Measurements from ENCODE around the gene IPMK. TPM values are rescaled to one million over a fixed set of nuclear protein-coding genes. Genes with fewer than 3 reads are reported as not detected.

The IPMK gene
- total RNA-seq (2021; fragmentation: NEBNext Ultra II Directional; extraction: Animal tissue kit (Norgen Biotek cat#: 25700)): 1 to 10 TPM; 3.3 to 3.8 (median 3.5) TPM
- long read RNA-seq, full-length matches to known transcripts: 4 of 4 reads
- long read RNA-seq, partial matches to known transcripts: 0 of 4 reads
- long read RNA-seq, other reads (novel, unspliced or antisense): 0 of 4 reads

- Mint-ChIP-seq H3K27ac (peak within 1 kb of the TSS; percentile 98), H3K4me1 (ENCODE audit: low read depth) (peaks cover 38% of the 10 kb centered on the region), H3K9me3 (no peaks in the 10 kb centered on the region), H3K27me3 (ENCODE audit: insufficient read depth) (no peaks in the 10 kb centered on the region), H3K4me3 (peak within 1 kb of the TSS; percentile 99), H3K36me3 (ENCODE audit: low read depth) (peaks cover 5% of the 10 kb centered on the region)
- DNase-seq: peak; percentile 92
- TF ChIP-seq, protein P1, sequence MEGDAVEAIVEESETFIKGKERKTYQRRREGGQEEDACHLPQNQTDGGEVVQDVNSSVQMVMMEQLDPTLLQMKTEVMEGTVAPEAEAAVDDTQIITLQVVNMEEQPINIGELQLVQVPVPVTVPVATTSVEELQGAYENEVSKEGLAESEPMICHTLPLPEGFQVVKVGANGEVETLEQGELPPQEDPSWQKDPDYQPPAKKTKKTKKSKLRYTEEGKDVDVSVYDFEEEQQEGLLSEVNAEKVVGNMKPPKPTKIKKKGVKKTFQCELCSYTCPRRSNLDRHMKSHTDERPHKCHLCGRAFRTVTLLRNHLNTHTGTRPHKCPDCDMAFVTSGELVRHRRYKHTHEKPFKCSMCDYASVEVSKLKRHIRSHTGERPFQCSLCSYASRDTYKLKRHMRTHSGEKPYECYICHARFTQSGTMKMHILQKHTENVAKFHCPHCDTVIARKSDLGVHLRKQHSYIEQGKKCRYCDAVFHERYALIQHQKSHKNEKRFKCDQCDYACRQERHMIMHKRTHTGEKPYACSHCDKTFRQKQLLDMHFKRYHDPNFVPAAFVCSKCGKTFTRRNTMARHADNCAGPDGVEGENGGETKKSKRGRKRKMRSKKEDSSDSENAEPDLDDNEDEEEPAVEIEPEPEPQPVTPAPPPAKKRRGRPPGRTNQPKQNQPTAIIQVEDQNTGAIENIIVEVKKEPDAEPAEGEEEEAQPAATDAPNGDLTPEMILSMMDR (IDR thresholded peaks at IDR 0.05): no peak
Measured at GRCh38 chr10:58267713-58268453, at the start of gene IPMK. Gene IPMK, minus strand, starts transcription at chr10:58267894. Its CDS starts 283 bp downstream, at chr10:58267611.

DNA sequence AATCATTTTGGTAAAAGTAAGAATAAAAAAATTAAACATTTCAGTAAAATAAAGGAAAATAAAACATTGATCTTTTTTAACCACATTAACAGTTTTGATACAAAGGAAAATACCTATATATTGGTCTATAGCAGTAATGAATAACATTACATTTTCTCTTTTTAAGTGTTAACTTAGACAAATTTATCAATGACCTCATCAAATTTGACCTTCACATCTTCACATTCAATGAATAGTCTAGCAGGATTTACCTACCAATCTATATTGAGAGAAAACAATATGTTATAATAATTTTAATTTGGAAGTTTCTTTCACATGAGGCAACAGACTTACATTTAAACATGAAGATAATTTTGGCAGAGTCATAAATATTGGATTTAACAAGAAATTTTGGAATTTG, 49.2 kb upstream of the IPMK start:
- no peaks in the 10 kb centered on the region for H3K36me3 Mint-ChIP-seq (ENCODE audit: low read depth)
- H3K4me3 Mint-ChIP-seq: no peak overlapping the region
- no peak overlapping the region for H3K27ac Mint-ChIP-seq
- no peak for DNase-seq
- no peaks in the 10 kb centered on the region for H3K9me3 Mint-ChIP-seq
- H3K27me3 Mint-ChIP-seq (ENCODE audit: insufficient read depth): peaks cover 11% of the 10 kb centered on the region; the same call in 1 of the 2 replicates
- H3K4me1 Mint-ChIP-seq (ENCODE audit: low read depth): no peaks in the 10 kb centered on the region
- TF ChIP-seq, protein P1 (IDR thresholded peaks at IDR 0.05): no peak

- H3K36me3 Mint-ChIP-seq (ENCODE audit: low read depth): no peaks in the 10 kb centered on the region
- DNase-seq: no peak
- H3K9me3 Mint-ChIP-seq: no peaks in the 10 kb centered on the region
- H3K27ac Mint-ChIP-seq: no peak overlapping the region
- H3K4me3 Mint-ChIP-seq: no peak overlapping the region
- no peaks in the 10 kb centered on the region for H3K4me1 Mint-ChIP-seq (ENCODE audit: low read depth)
- peaks cover 18% of the 10 kb centered on the region for H3K27me3 Mint-ChIP-seq (ENCODE audit: insufficient read depth)
- TF ChIP-seq, protein P1 (IDR thresholded peaks at IDR 0.05): no peak
Measured at GRCh38 chr10:58311026-58311425, 43.3 kb upstream of the IPMK start.

- Mint-ChIP-seq H3K9me3 (no peaks in the 10 kb centered on the region), H3K4me1 (ENCODE audit: low read depth) (no peaks in the 10 kb centered on the region), H3K27me3 (ENCODE audit: insufficient read depth) (peaks cover 25% of the 10 kb centered on the region), H3K27ac (no peak overlapping the region), H3K4me3 (no peak overlapping the region), H3K36me3 (ENCODE audit: low read depth) (no peaks in the 10 kb centered on the region)
- TF ChIP-seq, protein P1 (IDR thresholded peaks at IDR 0.05): no peak
- no peak for DNase-seq
Measured at GRCh38 chr10:58307676-58308075, 40.0 kb upstream of the IPMK start.

- no peaks in the 10 kb centered on the region for H3K36me3 Mint-ChIP-seq (ENCODE audit: low read depth)
- H3K9me3 Mint-ChIP-seq: no peaks in the 10 kb centered on the region
- H3K27me3 Mint-ChIP-seq (ENCODE audit: insufficient read depth): peaks cover 28% of the 10 kb centered on the region
- DNase-seq: no peak
- no peak overlapping the region for H3K4me3 Mint-ChIP-seq
- no peaks in the 10 kb centered on the region for H3K4me1 Mint-ChIP-seq (ENCODE audit: low read depth)
- TF ChIP-seq, protein P1 (IDR thresholded peaks at IDR 0.05): no peak
- no peak overlapping the region for H3K27ac Mint-ChIP-seq
Measured at GRCh38 chr10:58305821-58306220, 38.1 kb upstream of the IPMK start.
